NB4 (cell line): Measurements from ENCODE around the gene STC2.

Experiments used
- MYC ChIP-seq: IDR thresholded peaks from 2 replicates; pipeline ENCODE4 v1.6.1; 2011; ENCODE audit warnings: low read depth, low read length
- POLR2A ChIP-seq: IDR thresholded peaks from 2 replicates; pipeline ENCODE4 v1.6.1; 2011; ENCODE audit warnings: mild to moderate bottlenecking; ENCODE audit not compliant: insufficient read length; ENCODE audit errors: extremely low read depth
- TF ChIP-seq, protein P1 (sequence below): IDR thresholded peaks from one replicate; pipeline ENCODE4 v1.5.1; 2012; ENCODE audit warnings: low read depth, low read length
- TF ChIP-seq, protein P2 (sequence below): IDR thresholded peaks from 2 replicates; pipeline ENCODE4 v1.6.1; 2011; ENCODE audit warnings: low read depth, low read length

GRCh38 chr5:173290477-173291131 is 37.6 kb downstream of the STC2 start:
- TF ChIP-seq, protein P1, sequence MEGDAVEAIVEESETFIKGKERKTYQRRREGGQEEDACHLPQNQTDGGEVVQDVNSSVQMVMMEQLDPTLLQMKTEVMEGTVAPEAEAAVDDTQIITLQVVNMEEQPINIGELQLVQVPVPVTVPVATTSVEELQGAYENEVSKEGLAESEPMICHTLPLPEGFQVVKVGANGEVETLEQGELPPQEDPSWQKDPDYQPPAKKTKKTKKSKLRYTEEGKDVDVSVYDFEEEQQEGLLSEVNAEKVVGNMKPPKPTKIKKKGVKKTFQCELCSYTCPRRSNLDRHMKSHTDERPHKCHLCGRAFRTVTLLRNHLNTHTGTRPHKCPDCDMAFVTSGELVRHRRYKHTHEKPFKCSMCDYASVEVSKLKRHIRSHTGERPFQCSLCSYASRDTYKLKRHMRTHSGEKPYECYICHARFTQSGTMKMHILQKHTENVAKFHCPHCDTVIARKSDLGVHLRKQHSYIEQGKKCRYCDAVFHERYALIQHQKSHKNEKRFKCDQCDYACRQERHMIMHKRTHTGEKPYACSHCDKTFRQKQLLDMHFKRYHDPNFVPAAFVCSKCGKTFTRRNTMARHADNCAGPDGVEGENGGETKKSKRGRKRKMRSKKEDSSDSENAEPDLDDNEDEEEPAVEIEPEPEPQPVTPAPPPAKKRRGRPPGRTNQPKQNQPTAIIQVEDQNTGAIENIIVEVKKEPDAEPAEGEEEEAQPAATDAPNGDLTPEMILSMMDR: no peak
- TF ChIP-seq POLR2A (no peak), MYC (no peak)
- TF ChIP-seq, protein P2, sequence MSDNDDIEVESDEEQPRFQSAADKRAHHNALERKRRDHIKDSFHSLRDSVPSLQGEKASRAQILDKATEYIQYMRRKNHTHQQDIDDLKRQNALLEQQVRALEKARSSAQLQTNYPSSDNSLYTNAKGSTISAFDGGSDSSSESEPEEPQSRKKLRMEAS: no peak
